ENCODE measurements around the gene TXNRD2. TPM values are rescaled to one million over a fixed set of nuclear protein-coding genes. Genes with fewer than 3 reads are reported as not detected.

The TXNRD2 gene
- total and polyA plus RNA-seq, 10 of the 15 experiments (the other 5 are each of a cell fraction or from before 2014, with no cell fraction given): 1.6 to 26.0 (median 13.9) TPM

GRCh38 chr22:19897726-19898125 lies 43.9 kb downstream of the TXNRD2 start:
- H3K4me1 ChIP-seq (ENCODE audit: control insufficient read depth, insufficient read depth, low read length): no peaks in the 10 kb centered on the region
- H3K9ac ChIP-seq (ENCODE audit: control insufficient read depth, insufficient read depth, low read length): no peak overlapping the region
- FAIRE-seq (no peak), DNase-seq (ENCODE audit: low read depth, low spot score) (no peak), ATAC-seq (no peak)
- ChIA-PET SMC1A (ENCODE audit: uncharacterized antibody, unreplicated experiment) (no interaction called here), RAD21 (ENCODE audit: unreplicated experiment) (no interaction called here), POLR2A (no interaction called here), CTCF (no interaction called here)
- no peaks in the 10 kb centered on the region; a peak in 1 of 4 replicates for H3K36me3 ChIP-seq (ENCODE audit: control insufficient read depth in 2 of 2, insufficient read depth in 2 of 2, low read length in 1 of 2)
- H4K20me1 ChIP-seq (ENCODE audit: control insufficient read depth, insufficient read depth): no peaks in the 10 kb centered on the region
- H3K79me2 ChIP-seq (ENCODE audit: control insufficient read depth, insufficient read depth, low read length): no peaks in the 10 kb centered on the region
- H3K4me3 ChIP-seq: no peak overlapping the region
- no peak overlapping the region for H3K27ac ChIP-seq (ENCODE audit: control insufficient read depth, insufficient read depth)
- intact Hi-C loops (cut with micrococcal nuclease; ENCODE audit: unreplicated experiment) (no loop called here), in situ Hi-C loops (cut with MboI) (no loop called here)
- TF ChIP-seq STAT3 (IDR thresholded peaks at IDR 0.05; ENCODE audit: low read depth, low read length) (no peak), CREB1 (IDR thresholded peaks at IDR 0.05; ENCODE audit: low read depth) (no peak), SMARCA5 (IDR thresholded peaks at IDR 0.05) (no peak), EZH2 (IDR thresholded peaks at IDR 0.05; ENCODE audit: borderline replicate concordance, control insufficient read depth, low read depth, low read length) (no peak), STAT1 (conservative IDR thresholded peaks at IDR 0.05) (no peak), MTA3 (IDR thresholded peaks at IDR 0.05; ENCODE audit: borderline replicate concordance, low read length) (no peak), SIX5 (IDR thresholded peaks at IDR 0.05; ENCODE audit: low read depth, low read length, severe bottlenecking) (no peak), CHD4 (IDR thresholded peaks at IDR 0.05) (no peak), POLR2AphosphoS2 (IDR thresholded peaks at IDR 0.05; ENCODE audit: low read depth, low read length) (no peak)
- 85% methylated on average over 16 of the region's 16 CpGs for WGBS (ENCODE audit: insufficient coverage, insufficient replicate concordance, low lambda C conversion rate, missing lambda C conversion rate)
- H3K9me3 ChIP-seq (replicated peaks; ENCODE audit: control insufficient read depth, insufficient read depth, low read length): no peaks in the 10 kb centered on the region
- H2AFZ ChIP-seq (ENCODE audit: control insufficient read depth, low read depth, low read length): no peak overlapping the region
- H3K4me2 ChIP-seq (ENCODE audit: control insufficient read depth, insufficient read depth): no peak overlapping the region
- BruUV-seq (replicated peaks): no TSS peak
- H3K27me3 ChIP-seq (replicated peaks in 1 of 2; ENCODE audit: control insufficient read depth in 2 of 2, insufficient read depth in 2 of 2, low read length in 1 of 2): no peaks in the 10 kb centered on the region
